ENCODE results near the gene SLC16A2.

SLC16A2 gene

DNA sequence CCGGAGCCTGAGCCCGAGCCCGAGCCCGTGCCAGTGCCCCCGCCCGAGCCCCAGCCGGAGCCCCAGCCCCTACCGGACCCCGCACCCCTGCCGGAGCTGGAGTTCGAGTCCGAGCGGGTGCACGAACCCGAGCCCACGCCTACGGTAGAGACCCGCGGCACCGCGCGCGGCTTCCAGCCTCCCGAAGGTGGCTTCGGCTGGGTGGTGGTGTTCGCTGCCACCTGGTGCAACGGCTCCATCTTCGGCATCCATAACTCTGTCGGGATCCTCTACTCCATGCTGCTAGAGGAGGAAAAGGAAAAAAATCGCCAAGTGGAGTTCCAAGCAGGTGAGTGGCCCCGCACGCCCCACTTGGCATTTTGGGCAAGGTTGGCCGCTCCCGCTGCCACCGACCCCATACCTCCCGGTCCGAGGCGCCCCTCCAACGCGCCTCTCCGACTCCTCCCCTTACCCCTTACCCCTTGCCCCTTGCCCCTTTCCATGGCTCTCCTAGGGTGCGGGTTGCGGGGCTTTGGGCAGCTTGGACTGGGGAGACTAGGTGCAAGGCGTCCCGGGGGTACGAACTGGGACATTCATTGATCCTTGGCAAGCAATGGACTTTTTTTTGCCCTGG is 553 bp downstream of the SLC16A2 start:
- Histone ChIP-seq H3K9me3 (ENCODE audit: control insufficient read depth, insufficient read depth, low read depth, low read length) (no peaks in the 10 kb centered on the region), H3K4me3 (ENCODE audit: low read depth, low read length) (peak overlapping the region; percentile 47), H3K27ac (ENCODE audit: extremely low read depth, low read depth, low read length) (peak overlapping the region; percentile 90; the same call in 1 of the 2 replicates), H3K4me1 (ENCODE audit: control insufficient read depth, insufficient read depth, low read length) (peaks cover 7% of the 10 kb centered on the region), H3K36me3 (ENCODE audit: control insufficient read depth in 2 of 2, insufficient read depth in 1 of 2, low read length in 2 of 2) (no peaks in the 10 kb centered on the region)
- no peak for TF ChIP-seq ZNF214 (tag by site-specific recombination; IDR thresholded peaks at IDR 0.05; ENCODE audit: borderline replicate concordance)
- no peak for TF ChIP-seq KLF16 (tag by site-specific recombination; IDR thresholded peaks at IDR 0.05)
- TF ChIP-seq ZNF639 (tag by site-specific recombination; IDR thresholded peaks at IDR 0.05), result no peak
- no peak for TF ChIP-seq ZFP69B (tag by site-specific recombination; IDR thresholded peaks at IDR 0.05)
- TF ChIP-seq, protein P1, sequence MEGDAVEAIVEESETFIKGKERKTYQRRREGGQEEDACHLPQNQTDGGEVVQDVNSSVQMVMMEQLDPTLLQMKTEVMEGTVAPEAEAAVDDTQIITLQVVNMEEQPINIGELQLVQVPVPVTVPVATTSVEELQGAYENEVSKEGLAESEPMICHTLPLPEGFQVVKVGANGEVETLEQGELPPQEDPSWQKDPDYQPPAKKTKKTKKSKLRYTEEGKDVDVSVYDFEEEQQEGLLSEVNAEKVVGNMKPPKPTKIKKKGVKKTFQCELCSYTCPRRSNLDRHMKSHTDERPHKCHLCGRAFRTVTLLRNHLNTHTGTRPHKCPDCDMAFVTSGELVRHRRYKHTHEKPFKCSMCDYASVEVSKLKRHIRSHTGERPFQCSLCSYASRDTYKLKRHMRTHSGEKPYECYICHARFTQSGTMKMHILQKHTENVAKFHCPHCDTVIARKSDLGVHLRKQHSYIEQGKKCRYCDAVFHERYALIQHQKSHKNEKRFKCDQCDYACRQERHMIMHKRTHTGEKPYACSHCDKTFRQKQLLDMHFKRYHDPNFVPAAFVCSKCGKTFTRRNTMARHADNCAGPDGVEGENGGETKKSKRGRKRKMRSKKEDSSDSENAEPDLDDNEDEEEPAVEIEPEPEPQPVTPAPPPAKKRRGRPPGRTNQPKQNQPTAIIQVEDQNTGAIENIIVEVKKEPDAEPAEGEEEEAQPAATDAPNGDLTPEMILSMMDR (tag by site-specific recombination; IDR thresholded peaks at IDR 0.05), result no peak
- TF ChIP-seq, protein P2, sequence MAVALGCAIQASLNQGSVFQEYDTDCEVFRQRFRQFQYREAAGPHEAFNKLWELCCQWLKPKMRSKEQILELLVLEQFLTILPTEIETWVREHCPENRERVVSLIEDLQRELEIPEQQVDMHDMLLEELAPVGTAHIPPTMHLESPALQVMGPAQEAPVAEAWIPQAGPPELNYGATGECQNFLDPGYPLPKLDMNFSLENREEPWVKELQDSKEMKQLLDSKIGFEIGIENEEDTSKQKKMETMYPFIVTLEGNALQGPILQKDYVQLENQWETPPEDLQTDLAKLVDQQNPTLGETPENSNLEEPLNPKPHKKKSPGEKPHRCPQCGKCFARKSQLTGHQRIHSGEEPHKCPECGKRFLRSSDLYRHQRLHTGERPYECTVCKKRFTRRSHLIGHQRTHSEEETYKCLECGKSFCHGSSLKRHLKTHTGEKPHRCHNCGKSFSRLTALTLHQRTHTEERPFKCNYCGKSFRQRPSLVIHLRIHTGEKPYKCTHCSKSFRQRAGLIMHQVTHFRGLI (tag by site-specific recombination; IDR thresholded peaks at IDR 0.05), result peak; percentile 47
- TF ChIP-seq, protein P3, sequence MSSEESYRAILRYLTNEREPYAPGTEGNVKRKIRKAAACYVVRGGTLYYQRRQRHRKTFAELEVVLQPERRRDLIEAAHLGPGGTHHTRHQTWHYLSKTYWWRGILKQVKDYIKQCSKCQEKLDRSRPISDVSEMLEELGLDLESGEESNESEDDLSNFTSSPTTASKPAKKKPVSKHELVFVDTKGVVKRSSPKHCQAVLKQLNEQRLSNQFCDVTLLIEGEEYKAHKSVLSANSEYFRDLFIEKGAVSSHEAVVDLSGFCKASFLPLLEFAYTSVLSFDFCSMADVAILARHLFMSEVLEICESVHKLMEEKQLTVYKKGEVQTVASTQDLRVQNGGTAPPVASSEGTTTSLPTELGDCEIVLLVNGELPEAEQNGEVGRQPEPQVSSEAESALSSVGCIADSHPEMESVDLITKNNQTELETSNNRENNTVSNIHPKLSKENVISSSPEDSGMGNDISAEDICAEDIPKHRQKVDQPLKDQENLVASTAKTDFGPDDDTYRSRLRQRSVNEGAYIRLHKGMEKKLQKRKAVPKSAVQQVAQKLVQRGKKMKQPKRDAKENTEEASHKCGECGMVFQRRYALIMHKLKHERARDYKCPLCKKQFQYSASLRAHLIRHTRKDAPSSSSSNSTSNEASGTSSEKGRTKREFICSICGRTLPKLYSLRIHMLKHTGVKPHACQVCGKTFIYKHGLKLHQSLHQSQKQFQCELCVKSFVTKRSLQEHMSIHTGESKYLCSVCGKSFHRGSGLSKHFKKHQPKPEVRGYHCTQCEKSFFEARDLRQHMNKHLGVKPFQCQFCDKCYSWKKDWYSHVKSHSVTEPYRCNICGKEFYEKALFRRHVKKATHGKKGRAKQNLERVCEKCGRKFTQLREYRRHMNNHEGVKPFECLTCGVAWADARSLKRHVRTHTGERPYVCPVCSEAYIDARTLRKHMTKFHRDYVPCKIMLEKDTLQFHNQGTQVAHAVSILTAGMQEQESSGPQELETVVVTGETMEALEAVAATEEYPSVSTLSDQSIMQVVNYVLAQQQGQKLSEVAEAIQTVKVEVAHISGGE (tag by site-specific recombination; conservative IDR thresholded peaks at IDR 0.05; ENCODE audit: low read depth), result no peak
- TF ChIP-seq ZFP41 (tag by site-specific recombination; IDR thresholded peaks at IDR 0.05; ENCODE audit: borderline replicate concordance), result no peak
- TF ChIP-seq, protein P4, sequence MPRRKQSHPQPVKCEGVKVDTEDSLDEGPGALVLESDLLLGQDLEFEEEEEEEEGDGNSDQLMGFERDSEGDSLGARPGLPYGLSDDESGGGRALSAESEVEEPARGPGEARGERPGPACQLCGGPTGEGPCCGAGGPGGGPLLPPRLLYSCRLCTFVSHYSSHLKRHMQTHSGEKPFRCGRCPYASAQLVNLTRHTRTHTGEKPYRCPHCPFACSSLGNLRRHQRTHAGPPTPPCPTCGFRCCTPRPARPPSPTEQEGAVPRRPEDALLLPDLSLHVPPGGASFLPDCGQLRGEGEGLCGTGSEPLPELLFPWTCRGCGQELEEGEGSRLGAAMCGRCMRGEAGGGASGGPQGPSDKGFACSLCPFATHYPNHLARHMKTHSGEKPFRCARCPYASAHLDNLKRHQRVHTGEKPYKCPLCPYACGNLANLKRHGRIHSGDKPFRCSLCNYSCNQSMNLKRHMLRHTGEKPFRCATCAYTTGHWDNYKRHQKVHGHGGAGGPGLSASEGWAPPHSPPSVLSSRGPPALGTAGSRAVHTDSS (tag by site-specific recombination; IDR thresholded peaks at IDR 0.05), result no peak
- no peak for TF ChIP-seq ZNF473 (tag by site-specific recombination; IDR thresholded peaks at IDR 0.05)
- TF ChIP-seq GFI1B (tag by site-specific recombination; IDR thresholded peaks at IDR 0.05), result no peak
- peak; percentile 31 for TF ChIP-seq ZBTB26 (tag by site-specific recombination; optimal IDR thresholded peaks at IDR 0.05)
- POLR2A ChIA-PET, result interaction anchor here (0.8 to 2.2 kb wide), 2 partner anchors 113 to 130 kb away, joined by 3 to 10 read pairs; no protein-coding TSS in a partner anchor
- CTCF ChIA-PET, result interaction anchor here (1.5 kb wide), 1 partner anchor 34 kb away, joined by 3 read pairs; no protein-coding TSS in a partner anchor

Measured in HEK293 (cell line).